CD4-positive, alpha-beta memory T cell (primary cell): ENCODE measurements around the gene UBASH3B. TPM values are rescaled to one million over a fixed set of nuclear protein-coding genes. Genes with fewer than 3 reads are reported as not detected.

Experiments used
- CTCF ChIA-PET: fragments of 350-600 bp; sonication (Branson Sonifier 250); formaldehyde crosslinking; loops from one replicate; lab custom pipeline; 2021; ENCODE audit warnings: inconsistent platforms; ENCODE audit not compliant: partially characterized antibody; lab: Charles Lee
- POLR2A ChIA-PET: fragments of 350-600 bp; sonication (Branson Sonifier 250); formaldehyde crosslinking; loops from one replicate; lab custom pipeline; 2021; ENCODE audit not compliant: partially characterized antibody; lab: Charles Lee
- DNase-seq, 5 donors: peaks; one replicate each; pipeline versions ENCODE4 v3.0.0 to v3.0.0-alpha.2; 2020 to 2022; ENCODE audit warnings: mixed read lengths in 1 of 5
- H3K27ac ChIP-seq: one replicate; pipeline ENCODE4 v1.7.0; 2013; ENCODE audit warnings: low read depth, low read length
- H3K27me3 ChIP-seq: 2 replicates; pipeline ENCODE4 v1.7.0; 2013; ENCODE audit warnings: mild to moderate bottlenecking, low read length, moderate library complexity; ENCODE audit not compliant: insufficient read depth
- H3K36me3 ChIP-seq: 2 replicates; pipeline ENCODE4 v1.7.0; 2013; ENCODE audit warnings: mild to moderate bottlenecking, low read length, moderate library complexity; ENCODE audit not compliant: insufficient read depth
- H3K4me1 ChIP-seq: 2 replicates; pipeline ENCODE4 v1.7.0; 2013; ENCODE audit warnings: mild to moderate bottlenecking, low read length, moderate library complexity; ENCODE audit not compliant: insufficient read depth
- H3K4me3 ChIP-seq, 2 donors: one replicate each; pipeline ENCODE4 v1.7.0; 2013; ENCODE audit warnings: low read length in 2 of 2, mild to moderate bottlenecking in 1 of 2
- H3K9me3 ChIP-seq, 2 donors: one replicate each; pipeline ENCODE4 v1.7.0; 2013; ENCODE audit warnings: low read length in 2 of 2, control low read depth in 1 of 2; ENCODE audit not compliant: control insufficient read depth in 1 of 2
- H3K27ac Mint-ChIP-seq, 7 donors: one replicate each; pipeline ENCODE4 v1.8.0; 2020 to 2021; ENCODE audit warnings: mixed read lengths in 7 of 7, mild to moderate bottlenecking in 6 of 7, inconsistent platforms in 3 of 7, moderate library complexity in 3 of 7
- H3K27me3 Mint-ChIP-seq, 2 donors: one replicate each; pipeline ENCODE4 v1.8.0; 2020 to 2021; ENCODE audit warnings: mixed read lengths in 2 of 2
- H3K36me3 Mint-ChIP-seq, 2 donors: one replicate each; pipeline ENCODE4 v1.8.0; 2020 to 2021; ENCODE audit warnings: mixed read lengths in 2 of 2, inconsistent platforms in 1 of 2, mild to moderate bottlenecking in 1 of 2
- H3K4me1 Mint-ChIP-seq, 4 donors: one replicate each; pipeline ENCODE4 v1.8.0; 2020 to 2021; ENCODE audit warnings: mixed read lengths in 4 of 4, mild to moderate bottlenecking in 1 of 4
- H3K4me3 Mint-ChIP-seq, 8 donors: one replicate each; pipeline ENCODE4 v1.8.0; 2020 to 2021; ENCODE audit warnings: mixed read lengths in 8 of 8, mild to moderate bottlenecking in 7 of 8, moderate library complexity in 6 of 8, inconsistent platforms in 3 of 8
- H3K9me3 Mint-ChIP-seq, 8 donors: one replicate each; pipeline ENCODE4 v1.8.0; 2020 to 2021; ENCODE audit warnings: mixed read lengths in 8 of 8, mild to moderate bottlenecking in 5 of 8, inconsistent platforms in 3 of 8, moderate library complexity in 1 of 8
- intact Hi-C: fragments of 100-400 bp; cut with micrococcal nuclease; formaldehyde crosslinking; loops from one replicate; pipeline ENCODE4 v1.15.1; 2023
- polyA plus RNA-seq, 2 donors: library from polyadenylated mRNA; unstranded; fragments of 300-500 nt; fragmentation: Illumina TruSeq; gene quantifications; one replicate each; pipeline ENCODE4 v1.2.3, GENCODE V29; 2021
- total RNA-seq, 2 experiments: library from RNA; stranded (reverse); gene quantifications; one replicate each; pipeline ENCODE4 v1.2.3, GENCODE V29; 2021

Gene UBASH3B
- total and polyA plus RNA-seq, 4 experiments from 2014 or later: 6.7 to 30.9 (median 20.2) TPM

DNA sequence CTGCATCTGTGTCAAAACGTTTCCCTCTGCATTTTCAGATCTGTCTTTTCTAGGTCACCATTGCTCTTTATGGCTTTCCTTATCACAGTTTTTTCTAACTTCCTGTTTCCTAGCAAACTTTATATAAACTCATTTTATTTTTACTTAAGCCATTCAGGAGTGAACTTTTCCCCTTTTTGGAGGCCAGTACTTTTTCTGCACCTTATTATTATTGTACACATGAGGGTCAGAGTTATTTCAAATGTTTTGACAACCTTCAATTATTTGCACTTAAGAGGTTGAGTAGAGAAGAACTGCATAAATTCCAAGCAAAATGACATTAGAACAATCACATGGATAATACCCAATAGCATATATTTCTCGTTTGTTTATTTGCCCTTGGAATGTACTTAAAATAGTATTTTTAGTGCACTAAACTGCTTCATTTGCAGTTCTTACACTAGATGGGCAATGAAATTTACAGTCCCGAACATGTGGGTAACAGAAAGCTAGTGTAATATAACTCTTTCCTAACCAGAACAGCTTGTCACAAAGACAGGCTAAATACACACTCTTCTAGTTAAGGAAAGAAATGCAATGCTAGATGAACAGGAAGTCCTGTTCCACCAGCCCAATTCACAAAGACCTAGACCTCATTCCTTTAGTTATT is 79.5 kb downstream of the UBASH3B start:
- POLR2A ChIA-PET: interaction anchor here (0.7 to 5.3 kb wide), 7 partner anchors 11 to 327 kb away, joined by 3 to 57 read pairs (median 4); partner anchors contain the start of genes HSPA8 and UBASH3B

DNA sequence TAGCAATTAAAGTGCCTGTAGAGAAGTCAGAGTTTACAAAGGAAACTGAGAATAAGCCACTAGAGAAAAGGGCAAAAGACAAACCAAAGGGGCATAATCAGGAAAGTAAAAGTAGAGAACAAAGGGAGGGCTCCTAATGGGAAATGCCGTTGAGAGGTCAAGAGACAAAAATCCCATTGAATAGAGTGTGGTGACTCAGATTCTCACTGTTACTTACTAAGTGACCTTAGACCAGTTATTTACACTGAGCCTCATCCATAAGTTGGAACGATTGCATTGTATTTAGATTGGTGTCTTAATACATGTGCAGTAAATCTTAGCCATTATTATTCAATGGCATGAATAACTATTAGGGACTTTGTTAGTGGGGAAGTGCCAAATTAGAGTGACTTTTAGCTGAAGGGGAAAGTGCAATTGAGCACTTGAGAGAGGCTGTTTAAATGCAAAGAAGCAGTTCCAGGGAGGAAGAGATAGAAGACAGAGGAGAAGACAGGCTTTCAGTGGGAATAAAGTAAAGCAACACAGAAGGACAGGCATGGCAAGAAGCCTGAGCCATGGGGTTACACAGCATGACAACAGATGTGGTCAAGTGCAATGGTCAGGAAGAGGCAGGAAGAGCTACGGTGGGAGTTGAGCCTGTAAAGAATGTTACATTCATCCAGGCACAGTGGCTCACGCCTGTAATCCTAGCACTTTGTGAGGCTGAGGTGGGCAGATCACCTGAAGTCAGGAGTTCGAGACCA is 82.6 kb downstream of the UBASH3B start:
- Mint-ChIP-seq H3K9me3 (no peaks in the 10 kb centered on the region), H3K36me3 (no peaks in the 10 kb centered on the region), H3K4me1 (peaks cover 5 to 31% (median 17%) of the 10 kb centered on the region in 4 donors), H3K4me3 (no peak overlapping the region), H3K27ac (peak overlapping the region in 1 of 7 donors; percentile 7), H3K27me3 (no peaks in the 10 kb centered on the region)
- Histone ChIP-seq H3K4me3 (no peak overlapping the region), H3K27me3 (no peaks in the 10 kb centered on the region), H3K27ac (no peak overlapping the region), H3K4me1 (peaks cover 49% of the 10 kb centered on the region), H3K9me3 (no peaks in the 10 kb centered on the region), H3K36me3 (no peaks in the 10 kb centered on the region)
- POLR2A ChIA-PET: interaction anchor here (1.0 to 3.2 kb wide), 2 partner anchors 10 kb away, joined by 3 to 22 read pairs; no protein-coding TSS in a partner anchor
- CTCF ChIA-PET: interaction anchor here (0.7 to 1.7 kb wide), 3 partner anchors 10 to 82 kb away, joined by 3 to 6 read pairs (median 3); no protein-coding TSS in a partner anchor
- intact Hi-C loops: no loop called here
- no peak for DNase-seq

More for the DNA sequence above, 79.5 kb downstream of the UBASH3B start:
- Mint-ChIP-seq H3K4me3 (peak overlapping the region in 6 of 8 donors; percentile 34 to 78 (median 72)), H3K27me3 (no peaks in the 10 kb centered on the region), H3K27ac (peak overlapping the region; percentile 1 to 78 (median 55)), H3K9me3 (no peaks in the 10 kb centered on the region), H3K4me1 (peaks cover 1 to 38% (median 21%) of the 10 kb centered on the region in 4 donors), H3K36me3 (peaks cover 2 to 6% of the 10 kb centered on the region in 2 donors)
- Histone ChIP-seq H3K4me3 (no peak overlapping the region), H3K27ac (no peak overlapping the region), H3K27me3 (no peaks in the 10 kb centered on the region), H3K36me3 (no peaks in the 10 kb centered on the region), H3K9me3 (no peaks in the 10 kb centered on the region), H3K4me1 (peaks cover 49% of the 10 kb centered on the region)
- CTCF ChIA-PET: interaction anchor here (0.9 to 2.9 kb wide), 5 partner anchors 11 to 78 kb away, joined by 4 to 18 read pairs (median 5); no protein-coding TSS in a partner anchor
- DNase-seq: no peak
- intact Hi-C loops: no loop called here

DNA sequence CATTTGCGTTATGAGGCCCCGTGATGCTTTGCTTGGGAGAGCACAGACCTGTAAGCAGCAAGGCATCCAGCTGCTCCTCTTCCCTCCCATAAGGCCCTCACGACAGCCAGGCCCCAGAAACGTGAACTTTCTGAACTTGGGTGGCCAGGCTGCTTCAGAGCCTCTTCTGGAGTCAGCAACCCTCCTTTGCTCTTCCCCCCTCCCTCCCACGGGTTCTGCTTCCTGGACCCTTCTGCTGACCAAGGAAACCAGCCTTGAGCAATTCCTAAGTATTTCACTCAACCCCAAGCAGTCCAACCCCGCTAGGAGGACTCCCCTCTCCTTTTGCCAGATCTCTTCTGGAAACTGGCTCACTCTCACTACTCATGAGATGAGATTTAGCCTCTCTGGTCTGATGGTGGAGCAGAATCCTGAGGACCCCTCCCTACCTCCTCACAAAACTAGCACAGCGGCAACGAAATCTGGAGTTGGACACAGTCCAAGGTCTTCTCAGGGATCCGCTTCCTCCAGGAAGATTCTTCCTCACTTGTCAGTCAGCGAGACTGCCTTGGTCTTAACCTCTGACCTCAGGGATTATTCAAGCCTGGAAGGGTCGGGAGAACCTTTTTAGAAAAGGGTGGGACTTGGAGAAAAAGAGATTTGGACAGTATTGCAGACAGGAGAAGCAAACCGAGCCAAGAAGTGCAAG is 86.2 kb downstream of the UBASH3B start:
- H3K36me3 Mint-ChIP-seq: peaks cover 0 to 1% of the 10 kb centered on the region in 2 donors
- DNase-seq: no peak
- Histone ChIP-seq H3K4me3 (no peak overlapping the region), H3K27ac (no peak overlapping the region), H3K4me1 (peaks cover 53% of the 10 kb centered on the region), H3K9me3 (no peaks in the 10 kb centered on the region), H3K36me3 (no peaks in the 10 kb centered on the region), H3K27me3 (no peaks in the 10 kb centered on the region)
- CTCF ChIA-PET: interaction anchor here (1.2 to 18.4 kb wide), 3 partner anchors 14 to 81 kb away, joined by 3 to 440 read pairs (median 45); partner anchors contain the start of gene UBASH3B
- peak overlapping the region in 1 of 8 donors; percentile 34 for H3K4me3 Mint-ChIP-seq
- H3K27ac Mint-ChIP-seq: peak overlapping the region in 3 of 7 donors; percentile 4 to 86 (median 83)
- intact Hi-C loops: no loop called here
- H3K27me3 Mint-ChIP-seq: no peaks in the 10 kb centered on the region
- POLR2A ChIA-PET: interaction anchor here (3.2 to 9.5 kb wide), 3 partner anchors 14 to 65 kb away, joined by 22 to 131 read pairs (median 82); no protein-coding TSS in a partner anchor
- no peaks in the 10 kb centered on the region for H3K9me3 Mint-ChIP-seq
- H3K4me1 Mint-ChIP-seq: peaks cover 5 to 38% (median 19%) of the 10 kb centered on the region in 4 donors

DNA sequence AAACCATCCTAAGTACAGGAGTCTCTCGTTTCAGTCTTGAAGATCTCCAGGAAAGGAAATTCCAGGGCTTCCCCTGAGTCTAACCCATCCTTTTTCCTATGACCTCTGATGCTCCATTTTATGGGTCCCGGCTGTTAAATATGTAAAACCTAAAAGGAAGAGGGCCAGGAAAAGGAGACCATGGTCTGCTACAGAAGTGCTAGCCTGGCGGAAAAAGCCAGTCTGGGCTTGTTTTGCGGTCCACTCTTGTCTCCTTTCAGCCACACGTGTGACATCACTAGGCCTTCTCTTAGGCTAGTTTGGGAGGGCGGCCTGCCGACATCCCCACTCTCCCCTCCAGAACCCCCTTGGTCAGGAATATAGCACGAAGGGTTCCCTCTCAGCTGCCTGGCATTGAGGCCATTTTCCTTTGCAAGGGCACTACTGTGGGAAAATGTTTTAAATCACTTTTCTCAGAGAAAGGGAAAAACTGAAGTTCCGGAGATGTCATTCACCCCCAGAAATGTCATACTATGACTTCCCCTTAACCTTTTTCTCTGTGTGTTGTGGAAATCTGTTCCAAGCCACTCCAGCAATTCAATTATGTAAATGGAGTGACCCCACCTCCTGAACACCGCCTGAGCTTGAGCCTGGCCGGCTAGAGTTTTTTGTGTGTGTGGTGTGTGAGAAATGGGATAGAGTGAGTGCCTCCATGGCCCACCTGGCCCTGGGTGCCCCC is 86.9 kb downstream of the UBASH3B start:
- H3K27me3 ChIP-seq: no peaks in the 10 kb centered on the region
- H3K36me3 ChIP-seq: no peaks in the 10 kb centered on the region
- peaks cover 61% of the 10 kb centered on the region for H3K4me1 ChIP-seq
- H3K4me3 Mint-ChIP-seq: peak overlapping the region in 2 of 8 donors; percentile 7 to 9
- no peaks in the 10 kb centered on the region for H3K9me3 Mint-ChIP-seq
- no peaks in the 10 kb centered on the region for H3K9me3 ChIP-seq
- peaks cover 0 to 1% of the 10 kb centered on the region in 2 donors for H3K36me3 Mint-ChIP-seq
- intact Hi-C loops: no loop called here
- CTCF ChIA-PET: interaction anchor here (0.9 to 19.9 kb wide), 6 partner anchors 10 to 110 kb away, joined by 3 to 472 read pairs (median 24); partner anchors contain the start of gene UBASH3B
- H3K27ac ChIP-seq: peak overlapping the region; percentile 59
- POLR2A ChIA-PET: interaction anchor here (1.2 to 9.5 kb wide), 10 partner anchors 8 to 320 kb away, joined by 3 to 131 read pairs (median 54); partner anchors contain the start of gene UBASH3B
- H3K4me3 ChIP-seq: no peak overlapping the region
- DNase-seq: no peak
- peaks cover 5 to 45% (median 22%) of the 10 kb centered on the region in 4 donors for H3K4me1 Mint-ChIP-seq
- H3K27me3 Mint-ChIP-seq: no peaks in the 10 kb centered on the region
- peak overlapping the region in 1 of 7 donors; percentile 86 for H3K27ac Mint-ChIP-seq

DNA sequence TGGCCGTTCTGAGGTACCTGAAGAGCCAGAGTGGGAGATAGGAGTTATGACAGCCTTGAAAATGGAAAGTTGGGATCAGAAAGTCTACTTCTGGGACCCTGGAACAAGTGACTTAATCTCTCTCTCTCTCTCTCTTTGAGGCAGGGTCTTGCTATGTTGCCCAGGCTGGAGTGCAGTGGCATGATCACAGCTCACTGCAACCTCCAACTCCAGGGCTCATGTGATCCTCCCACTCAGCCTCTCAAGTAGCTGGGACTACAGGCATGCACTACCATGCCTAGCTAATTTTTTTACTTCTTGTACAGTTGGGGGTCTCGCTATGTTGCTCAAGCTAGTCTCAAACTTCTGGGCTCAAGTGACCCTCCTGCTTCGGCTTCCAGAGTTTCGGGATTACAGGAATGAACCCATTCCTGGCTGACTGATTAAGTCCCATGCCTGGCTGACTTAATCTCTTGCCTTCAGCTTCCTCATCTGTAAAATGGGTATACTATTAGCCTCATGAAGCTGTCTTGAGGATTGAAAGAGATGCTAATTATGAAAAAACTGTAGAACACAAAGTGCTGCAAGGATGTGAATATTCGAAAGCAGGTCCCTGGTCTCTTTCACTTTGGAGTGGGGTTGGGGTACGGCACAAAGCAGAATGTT is 87.7 kb downstream of the UBASH3B start:
- Histone ChIP-seq H3K9me3 (no peaks in the 10 kb centered on the region), H3K27me3 (no peaks in the 10 kb centered on the region), H3K4me1 (peaks cover 68% of the 10 kb centered on the region), H3K4me3 (peak overlapping the region in 1 of 2 donors; percentile 41), H3K27ac (peak overlapping the region; percentile 59), H3K36me3 (no peaks in the 10 kb centered on the region)
- Mint-ChIP-seq H3K9me3 (no peaks in the 10 kb centered on the region), H3K4me1 (peaks cover 5 to 52% (median 25%) of the 10 kb centered on the region in 4 donors), H3K27me3 (no peaks in the 10 kb centered on the region), H3K36me3 (peaks cover 0 to 1% of the 10 kb centered on the region in 2 donors), H3K27ac (no peak overlapping the region), H3K4me3 (peak overlapping the region in 1 of 8 donors; percentile 9)
- intact Hi-C loops: no loop called here
- POLR2A ChIA-PET: interaction anchor here (1.0 to 9.5 kb wide), 13 partner anchors 9 to 319 kb away, joined by 3 to 131 read pairs (median 36); partner anchors contain the start of gene UBASH3B
- CTCF ChIA-PET: interaction anchor here (0.9 to 19.9 kb wide), 9 partner anchors 9 to 111 kb away, joined by 3 to 472 read pairs (median 3); partner anchors contain the start of gene UBASH3B
- DNase-seq: no peak
